Stimulated activated CD8-positive, alpha-beta memory T cell treated with anti-CD3 and anti-CD28 coated beads, Interleukin-4, amount 100 ng/mL, for 48 hours (primary cell): ENCODE results near the gene ERBIN.
"Not testable (repeated sequence)": the region's sequence is repeated elsewhere in the genome, so short reads cannot be mapped to it uniquely, and the experiment has no call there.

Experiments
- DNase-seq: peaks from one replicate; pipeline ENCODE4 v3.0.0-alpha.2; 2020

The ERBIN gene

DNA sequence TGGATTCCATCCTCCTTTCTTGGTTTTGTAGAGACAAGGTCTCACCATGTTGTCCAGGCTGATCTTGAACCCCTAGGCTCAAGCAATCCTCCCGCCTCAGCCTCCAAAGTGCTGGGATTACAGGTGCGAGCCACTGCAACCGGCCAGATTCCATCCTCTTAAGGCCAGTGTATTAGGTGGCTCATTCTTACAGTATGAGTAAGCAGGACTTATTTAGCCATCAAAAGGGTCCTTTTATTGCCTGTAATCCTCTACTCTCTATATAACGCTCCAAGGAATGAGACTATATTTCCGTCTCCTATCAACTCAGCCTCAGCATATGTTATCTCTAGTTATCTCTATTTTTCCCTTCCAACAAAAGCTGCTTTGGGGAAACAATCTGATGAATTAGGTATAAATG lies 3.0 kb upstream of the ERBIN start:
- no peak for DNase-seq

DNA sequence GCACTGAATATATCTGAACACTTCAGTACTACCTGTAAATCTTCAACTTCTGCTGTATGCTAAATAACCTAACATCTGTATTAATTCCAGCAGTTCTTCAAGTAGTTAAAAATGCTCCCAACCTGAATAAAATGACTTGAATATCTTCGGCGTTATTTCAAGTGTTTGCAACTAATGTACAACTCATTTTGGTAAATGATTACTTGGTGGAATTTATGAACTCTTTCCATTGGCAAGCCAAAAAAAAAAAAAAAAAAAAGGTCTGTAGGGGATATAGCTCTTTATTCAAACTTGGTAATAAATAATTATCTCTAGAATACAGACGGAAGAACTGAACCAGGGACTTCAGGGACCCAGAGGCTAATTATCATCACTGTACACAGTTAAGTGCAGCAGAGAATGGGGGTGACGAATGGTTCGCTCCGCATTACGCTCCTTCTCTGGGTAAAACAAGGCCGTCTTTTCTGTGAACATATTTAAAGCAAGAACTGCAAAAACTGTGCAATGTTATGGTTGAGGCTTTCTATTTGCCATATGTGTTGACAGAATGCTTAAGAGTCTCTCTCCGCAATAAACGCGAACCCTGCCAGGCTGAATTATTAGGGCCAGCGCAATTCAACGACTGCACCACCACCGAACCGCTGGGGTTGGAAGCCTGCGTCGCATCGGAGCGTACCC lies 1.9 kb upstream of the ERBIN start:
- no peak for DNase-seq

DNA sequence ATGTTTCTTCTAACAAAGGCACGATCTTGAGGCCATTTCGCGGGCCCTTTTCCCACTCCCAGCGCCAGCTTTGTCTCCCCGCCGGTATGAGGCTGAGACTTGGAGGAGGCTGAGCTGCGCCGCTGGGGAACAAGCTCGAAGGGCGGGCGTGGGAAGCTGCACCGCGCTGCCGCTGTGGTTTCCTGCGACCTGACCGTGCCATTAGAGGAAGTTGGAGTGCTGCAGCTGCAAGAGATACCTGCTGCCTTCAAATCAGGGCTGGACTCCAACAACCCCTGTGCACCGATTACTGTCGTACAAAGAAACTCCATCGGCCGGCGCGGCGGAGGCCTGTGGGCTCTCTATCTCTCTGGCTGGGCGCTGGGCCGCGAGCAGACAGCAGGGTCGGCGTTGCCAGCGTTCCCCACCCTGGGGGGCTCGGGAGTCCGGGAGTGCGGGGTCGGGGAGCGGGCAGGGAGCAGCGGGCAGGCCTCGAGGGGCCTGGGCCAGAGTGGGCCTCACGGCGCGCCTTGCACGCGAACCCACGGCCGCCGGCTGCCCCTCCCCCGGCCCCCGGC lies 1.3 kb upstream of the ERBIN start:
- DNase-seq, result peak; percentile 77

DNA sequence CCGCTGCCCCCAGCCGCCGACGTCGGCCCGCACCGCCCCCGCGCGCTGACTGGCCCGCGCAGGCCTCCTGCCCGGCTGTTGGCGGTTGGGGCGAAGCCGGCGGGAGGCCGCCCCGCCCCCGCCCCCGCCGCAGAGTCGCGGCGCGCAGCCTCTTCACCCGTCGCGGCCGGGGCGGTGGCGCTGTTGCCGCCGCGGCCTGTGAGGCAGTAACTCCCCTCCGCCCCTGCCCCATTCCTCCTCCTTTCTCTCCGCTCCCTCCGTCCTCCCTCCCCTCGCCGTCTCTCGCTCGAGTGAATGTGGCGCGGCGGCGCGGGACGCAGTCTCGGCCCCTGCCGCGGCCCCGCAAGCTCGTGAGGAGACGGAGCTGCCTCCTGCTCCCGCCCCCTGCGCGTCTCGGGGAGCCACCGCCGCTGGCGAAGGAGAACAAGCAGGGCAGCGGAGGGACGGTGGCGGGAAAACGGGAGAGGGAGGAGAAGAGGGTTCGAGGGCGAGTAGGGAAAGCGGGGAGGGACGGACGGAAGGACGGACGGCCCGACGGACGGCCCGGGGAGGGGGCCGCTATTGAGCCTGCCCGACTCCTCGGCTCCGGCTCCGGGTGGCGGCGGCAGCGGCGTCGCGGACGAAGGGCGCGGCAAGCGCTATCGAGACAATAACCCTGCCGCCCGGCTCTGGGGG lies 637 bp upstream of the ERBIN start:
- DNase-seq, result peak; percentile 73

DNA sequence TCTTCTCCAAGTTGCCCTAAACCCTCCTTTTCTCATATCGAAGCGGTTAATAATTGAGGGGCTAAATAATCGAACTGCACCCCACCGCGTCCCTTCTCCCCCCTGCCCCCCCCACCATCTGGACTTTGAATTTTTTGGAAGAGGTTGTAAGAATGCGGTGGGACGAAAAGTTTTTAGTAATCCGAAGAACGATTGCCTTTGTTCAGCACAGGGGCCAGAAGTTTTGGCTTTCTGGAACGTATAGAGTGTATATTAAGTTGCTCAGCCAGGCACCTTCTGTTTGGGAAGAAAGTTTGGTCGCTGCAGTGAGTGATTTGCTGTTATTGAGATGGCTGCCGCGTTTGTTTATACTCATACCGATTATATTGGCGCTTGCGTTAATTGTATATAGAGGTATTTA lies 518 bp downstream of the ERBIN start:
- DNase-seq, result peak; percentile 30

DNA sequence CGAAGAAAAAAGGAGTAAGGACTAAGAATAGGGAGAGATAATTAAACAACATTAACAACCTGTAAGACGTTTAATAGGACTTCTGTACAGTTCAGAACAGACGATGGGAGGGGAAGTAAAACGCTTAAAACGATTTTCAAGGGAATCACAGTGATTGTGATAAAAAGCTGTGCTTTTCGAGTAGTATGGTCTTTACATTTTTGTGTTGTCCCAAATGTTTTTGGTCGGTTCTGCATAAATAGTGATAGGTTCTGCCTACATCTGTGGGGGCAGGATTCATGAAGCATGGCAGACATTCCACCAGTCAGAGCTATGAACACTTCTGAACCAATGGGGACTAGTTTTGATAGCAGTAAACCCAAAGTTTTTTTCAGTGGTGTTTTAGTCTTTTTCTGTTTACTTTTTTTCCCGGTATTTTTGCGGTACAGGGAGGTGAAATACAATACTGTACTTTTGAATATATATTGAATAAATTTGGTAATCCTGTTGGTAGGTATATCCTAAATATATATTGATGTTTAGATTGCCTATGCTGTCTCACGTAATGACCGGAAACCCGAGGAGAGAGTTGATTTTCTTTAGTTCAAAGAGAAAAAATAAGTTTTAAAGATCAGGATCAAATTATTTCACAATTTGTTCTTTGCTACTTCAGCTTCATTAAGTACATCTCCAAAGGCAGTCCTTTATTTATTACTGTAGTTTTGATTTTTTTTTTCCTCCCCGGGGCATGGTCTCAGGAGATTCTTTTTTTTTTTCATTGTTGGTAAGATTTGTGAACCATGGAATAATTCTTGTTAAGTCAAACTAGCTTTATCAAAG lies 1.3 kb downstream of the ERBIN start:
- no peak for DNase-seq

DNA sequence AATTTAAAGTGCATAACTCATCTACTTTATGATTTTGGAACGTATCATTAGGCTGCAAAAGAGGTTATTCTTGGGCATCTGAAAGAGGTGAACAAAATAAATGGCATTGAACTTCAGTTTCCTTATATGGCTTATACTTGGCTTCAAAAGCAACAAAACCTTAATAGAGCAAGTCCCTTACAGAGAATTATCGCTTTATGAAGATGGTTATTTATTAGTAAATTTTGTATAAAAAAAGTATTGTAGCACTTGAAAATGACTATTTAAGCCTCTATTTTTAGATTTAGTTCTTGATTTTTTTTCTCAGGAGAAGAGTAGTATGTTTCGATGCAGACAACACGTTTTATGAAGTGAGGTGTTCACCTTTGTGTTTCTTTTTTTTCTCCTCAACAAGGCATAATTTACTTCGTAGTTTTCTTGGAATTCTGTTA lies 2.0 kb downstream of the ERBIN start:
- no peak for DNase-seq

DNA sequence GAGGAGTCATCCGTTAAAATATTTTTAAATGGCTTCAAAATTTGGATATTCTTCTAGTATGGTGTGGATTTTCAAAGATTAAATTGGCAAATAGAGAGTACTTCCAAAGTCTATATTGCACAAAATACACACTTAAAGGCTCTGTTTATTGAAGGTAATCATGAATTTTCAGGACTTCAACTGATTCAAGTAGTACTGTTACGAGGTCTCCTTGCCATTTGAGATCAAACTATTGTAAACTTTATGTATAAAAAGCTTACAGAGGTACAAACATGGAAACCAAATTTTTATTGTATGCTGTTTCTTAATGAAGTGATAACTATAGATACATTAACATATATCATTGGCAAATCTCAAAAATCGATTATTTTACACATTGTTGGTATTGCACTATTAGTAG lies 2.5 kb downstream of the ERBIN start:
- DNase-seq, result no peak

DNA sequence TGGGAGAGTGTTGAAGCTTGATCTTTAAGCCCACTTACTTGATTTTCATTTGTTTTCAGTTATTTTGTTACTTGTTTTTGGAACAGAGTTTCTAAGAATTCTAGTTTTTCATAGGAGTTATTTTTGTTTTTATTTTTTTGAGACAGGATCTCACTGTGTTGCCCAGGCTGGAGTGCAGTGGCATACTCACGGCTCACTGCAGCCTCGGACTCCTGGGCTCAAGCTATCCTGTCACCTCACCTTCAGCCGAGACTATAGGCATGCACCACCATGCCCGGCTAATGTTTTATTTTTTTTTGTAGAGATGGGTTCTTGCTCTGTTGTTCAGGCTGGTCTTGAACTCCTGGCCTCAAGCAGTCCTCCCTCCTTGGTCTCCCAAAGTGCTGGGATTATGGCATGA lies 6.3 kb downstream of the ERBIN start:
- no peak for DNase-seq

DNA sequence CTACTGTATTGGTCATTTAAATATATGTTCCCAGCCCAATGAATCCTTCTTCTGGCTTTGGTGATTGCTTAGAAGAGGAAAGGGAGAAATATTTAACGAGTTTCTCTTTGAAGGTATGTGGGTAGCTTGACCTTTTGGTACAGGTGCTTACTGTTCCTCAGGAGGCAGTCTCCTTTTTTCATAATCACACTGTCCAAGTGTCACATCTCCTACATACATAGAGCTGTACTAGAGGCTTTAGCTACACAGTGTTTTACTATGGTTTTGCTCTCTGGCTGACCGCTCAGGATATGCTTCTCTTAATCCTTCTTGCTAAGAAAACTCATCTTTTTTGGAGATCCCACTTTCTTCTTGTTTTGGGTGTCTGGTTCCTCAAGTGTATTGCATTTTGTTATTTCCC lies 6.9 kb downstream of the ERBIN start:
- DNase-seq, result no peak

DNA sequence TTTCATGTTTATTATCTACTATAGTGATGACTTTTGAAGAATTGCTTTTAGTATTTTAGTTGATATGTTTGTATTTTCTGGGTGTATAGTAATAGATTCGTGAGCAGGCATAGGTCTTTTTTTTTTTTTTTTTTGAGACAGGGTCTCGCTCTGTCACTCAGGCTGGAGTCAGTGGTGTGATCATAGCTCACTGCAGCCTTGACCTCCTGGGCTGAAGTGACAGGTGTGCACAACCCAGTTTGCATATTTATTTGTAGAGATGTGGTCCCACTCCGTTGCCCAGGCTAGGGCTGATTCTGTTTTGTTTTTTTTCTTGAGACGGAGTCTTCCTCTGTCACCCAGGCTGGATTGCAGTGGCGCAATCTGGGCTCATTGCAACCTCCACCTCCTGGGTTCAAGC lies 11.9 kb downstream of the ERBIN start:
- no peak for DNase-seq

DNA sequence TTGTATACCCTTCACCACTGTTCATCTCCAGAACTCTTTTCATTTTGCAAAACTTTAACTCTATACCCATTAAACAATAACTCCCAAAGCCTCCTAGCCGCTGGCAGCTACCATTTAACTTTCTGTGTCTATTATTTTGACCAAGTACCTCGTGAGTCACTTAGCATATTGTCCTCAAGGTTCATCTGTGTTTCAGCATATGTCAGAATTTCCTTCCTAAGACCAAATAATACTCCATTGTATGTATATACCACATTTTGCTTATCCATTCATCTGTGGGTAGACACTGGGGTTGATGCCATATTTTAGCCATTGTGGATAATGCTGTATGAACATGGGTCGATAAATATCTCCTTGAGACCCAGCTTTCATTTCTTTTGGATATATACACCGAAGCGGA lies 17.4 kb downstream of the ERBIN start:
- DNase-seq, result no peak

DNA sequence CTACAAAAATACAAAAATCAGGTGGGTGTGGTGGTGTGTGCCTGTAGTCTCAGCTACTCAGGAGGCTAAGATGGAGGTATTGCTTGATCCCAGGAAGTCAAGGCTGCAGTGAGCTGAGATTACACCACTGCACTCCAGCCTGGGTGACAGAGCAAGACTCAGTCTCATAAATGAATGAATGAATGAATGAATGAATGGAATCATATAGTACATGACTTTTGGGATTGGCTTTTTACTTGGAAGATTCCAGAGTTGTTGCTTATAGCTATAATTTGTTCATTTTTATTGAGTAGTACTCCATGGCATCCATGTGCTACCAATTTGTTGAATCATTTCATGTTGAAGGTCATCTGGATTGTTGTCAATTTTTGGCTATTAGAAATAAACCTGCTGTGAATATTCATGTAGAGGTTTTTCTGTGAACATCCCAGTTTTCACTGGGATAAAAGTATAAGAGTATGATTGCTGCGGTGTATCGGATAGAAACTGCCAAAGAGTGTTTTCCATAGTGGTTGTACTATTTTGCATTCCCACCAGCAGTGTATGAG lies 19.9 kb downstream of the ERBIN start:
- no peak for DNase-seq

DNA sequence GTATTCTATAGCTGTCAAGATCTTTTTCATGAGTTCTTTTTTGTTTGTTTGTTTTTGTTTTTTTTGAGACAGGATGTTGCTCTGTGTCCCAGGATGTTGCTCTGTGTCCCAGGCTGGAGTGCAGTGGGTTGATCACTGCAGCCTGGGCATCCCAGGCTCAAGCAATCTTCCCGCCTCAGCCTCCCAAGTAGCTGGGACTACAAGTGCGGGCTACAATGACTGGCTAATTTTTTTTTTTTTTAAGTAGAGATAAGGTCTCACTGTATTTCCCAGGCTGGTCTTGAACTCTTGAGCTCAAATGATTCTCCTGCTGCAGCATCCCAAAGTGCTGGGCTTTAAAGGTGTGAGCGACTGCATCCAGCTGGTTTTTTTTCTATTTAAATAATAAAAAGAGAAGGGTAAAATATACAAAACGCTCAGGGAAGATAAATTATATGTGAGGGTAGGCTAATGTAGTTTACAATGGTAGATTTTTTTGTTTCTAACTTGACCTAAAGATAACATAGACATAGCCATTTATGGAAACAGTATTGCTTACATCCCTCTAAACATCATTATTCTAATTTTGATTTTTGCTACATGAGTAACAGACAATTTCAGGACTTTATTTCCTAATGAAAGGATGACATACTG lies 21.9 kb downstream of the ERBIN start:
- no peak for DNase-seq

DNA sequence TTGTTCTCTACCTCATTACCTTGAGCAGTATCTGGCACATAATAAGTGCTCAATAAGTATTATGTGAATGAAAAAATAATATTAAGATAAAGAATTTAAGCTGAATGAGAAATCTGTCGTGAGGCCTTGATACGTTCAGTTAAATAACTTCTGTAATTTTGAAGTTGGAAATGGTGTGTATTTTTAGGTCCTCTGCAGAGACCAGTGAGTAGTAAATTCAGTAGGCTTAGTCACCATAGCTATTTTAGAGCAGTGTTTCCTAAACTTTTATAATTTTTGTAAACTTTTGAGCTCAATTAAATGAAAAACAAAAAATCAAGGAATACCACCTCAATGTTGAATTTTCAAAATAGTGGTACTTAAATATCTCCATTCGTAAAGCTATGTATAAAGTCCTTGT lies 25.0 kb downstream of the ERBIN start:
- no peak for DNase-seq

DNA sequence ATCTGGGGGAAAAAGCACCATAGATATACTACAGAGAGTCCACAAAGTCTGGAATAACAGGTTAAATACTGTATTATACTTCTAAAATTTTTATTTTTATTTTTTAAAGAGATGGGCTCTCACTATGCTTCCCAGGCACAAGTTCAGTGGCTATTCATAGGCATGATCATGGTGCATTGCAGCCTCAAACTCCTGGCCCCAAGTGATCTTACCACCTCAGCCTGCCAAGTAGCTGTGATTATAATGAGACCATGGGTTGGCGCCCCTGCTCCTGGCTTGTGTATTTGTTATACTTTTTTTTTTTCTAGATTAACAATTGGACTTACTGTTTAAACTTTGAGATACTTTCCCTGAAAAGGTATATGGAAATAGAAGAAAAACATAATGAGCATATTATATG lies 25.9 kb downstream of the ERBIN start:
- DNase-seq, result no peak

DNA sequence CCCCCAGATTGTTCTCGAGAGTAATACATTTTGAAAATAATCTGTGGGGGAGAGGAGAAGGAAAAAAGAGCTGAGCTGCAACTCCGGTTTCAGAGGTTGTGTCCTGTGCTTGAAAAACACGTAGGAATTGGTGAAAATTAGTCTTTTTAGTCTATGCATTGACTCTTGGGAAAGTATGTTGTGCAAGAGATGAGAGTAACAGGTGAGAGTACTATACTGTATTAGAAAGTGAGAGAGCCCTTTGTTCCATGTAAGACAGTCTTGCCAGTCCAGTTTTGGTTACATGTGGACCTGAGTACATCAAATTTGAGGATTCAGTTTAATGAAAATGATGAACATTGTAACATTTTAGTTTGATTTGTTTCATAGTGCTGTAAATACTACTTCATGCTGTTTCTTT lies 27.8 kb downstream of the ERBIN start:
- DNase-seq, result no peak

DNA sequence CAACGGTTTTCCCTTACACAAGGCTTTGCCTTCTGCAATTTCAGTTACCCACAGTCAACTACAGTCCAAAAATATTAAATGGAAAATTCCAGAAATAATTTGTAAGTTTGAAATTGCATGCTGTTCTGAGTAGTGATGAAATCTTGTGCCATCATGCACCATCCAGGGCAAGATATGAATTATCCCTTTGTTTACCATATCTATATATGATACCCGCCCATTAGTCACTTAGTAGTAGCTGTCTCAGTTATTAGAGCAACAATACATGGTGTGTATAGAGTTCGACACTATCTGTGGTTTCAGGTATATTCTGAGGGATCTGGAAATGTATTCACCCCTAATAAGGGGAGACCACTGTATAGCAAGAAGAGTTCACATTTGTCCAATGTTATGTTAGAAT lies 29.4 kb downstream of the ERBIN start:
- DNase-seq, result no peak

DNA sequence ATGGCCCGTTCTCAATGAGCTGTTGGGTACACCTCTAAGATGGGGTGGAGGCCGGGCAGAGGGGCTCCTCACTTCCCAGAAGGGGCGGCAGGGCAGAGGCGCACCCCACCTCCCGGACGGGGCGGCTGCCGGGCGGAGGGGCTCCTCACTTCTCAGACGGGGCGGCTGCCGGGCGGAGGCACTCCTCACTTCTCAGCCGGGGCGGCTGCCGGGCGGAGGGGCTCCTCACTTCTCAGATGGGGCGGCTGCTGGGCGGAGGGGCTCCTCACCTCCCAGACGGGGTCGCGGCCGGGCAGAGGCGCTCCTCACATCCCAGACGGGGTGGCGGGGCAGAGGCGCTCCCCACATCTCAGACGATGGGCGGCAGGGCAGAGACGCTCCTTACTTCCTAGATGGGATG lies 31.3 kb downstream of the ERBIN start:
- DNase-seq, result not testable (repeated sequence)

DNA sequence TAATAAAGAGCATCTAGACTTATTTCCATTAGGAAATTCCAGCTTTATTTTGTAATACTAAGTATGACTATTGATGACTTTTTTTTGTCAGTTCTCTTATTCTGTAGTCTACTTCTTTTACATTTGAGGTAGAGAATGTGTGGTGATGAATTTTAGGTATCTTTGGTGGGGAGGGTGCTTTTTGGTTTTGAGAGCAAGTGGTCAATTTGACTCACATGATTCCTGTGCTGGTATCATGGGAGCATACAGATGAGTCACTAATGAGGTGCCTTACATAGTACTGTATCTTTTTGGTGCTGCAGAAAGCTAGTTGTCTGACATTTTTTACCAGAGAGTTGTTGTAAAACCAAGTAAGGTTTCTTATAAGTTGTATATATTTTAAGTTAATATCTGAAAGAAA lies 35.3 kb downstream of the ERBIN start:
- no peak for DNase-seq

DNA sequence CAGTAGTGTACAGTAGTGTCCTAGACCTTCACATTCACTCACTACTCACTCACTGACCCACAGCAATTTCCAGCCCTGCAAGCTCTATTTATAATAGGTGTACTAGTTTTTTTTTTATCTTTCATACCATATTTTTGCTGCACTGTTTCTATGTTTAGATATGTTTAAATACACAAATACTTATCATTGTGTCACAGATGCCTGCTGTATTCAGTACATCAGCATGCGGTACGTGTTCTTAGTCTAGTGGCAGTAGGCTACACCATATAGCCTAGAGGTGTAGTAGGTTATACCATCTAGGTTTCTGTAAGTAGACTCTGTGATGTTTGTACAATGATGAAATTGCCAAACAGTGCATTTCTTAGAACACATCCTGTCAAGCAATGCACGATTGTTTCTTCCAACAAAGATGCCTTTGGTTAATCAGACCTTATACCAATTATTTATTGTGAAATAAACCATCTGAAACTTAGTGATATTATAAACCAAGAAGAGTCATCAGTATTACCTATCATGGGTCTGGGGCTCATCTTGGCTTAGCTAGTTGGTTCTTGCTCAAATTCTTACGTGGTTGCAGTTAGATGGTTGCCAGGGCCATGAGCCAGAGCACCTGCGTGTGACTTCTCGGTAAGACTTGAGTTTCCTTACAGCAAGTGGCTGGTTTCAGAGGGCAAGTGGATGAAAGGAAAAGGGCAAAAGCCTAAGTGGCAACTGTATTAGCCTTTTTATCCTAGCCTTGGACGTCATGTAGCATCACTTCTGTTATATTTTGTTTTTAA lies 41.1 kb downstream of the ERBIN start:
- no peak for DNase-seq
